Skeletal muscle cell (primary cell): ENCODE data around the gene PALD1.

Experiments
- DNase-seq: peaks from one replicate; pipeline ENCODE4 v3.0.0-alpha.2; 2010; ENCODE audit warnings: low read depth
- H3K4me3 ChIP-seq: 2 replicates; pipeline ENCODE4 v1.5.1; 2011; ENCODE audit warnings: low read depth, mild to moderate bottlenecking, control low read depth, low read length, moderate library complexity

The PALD1 gene

DNA sequence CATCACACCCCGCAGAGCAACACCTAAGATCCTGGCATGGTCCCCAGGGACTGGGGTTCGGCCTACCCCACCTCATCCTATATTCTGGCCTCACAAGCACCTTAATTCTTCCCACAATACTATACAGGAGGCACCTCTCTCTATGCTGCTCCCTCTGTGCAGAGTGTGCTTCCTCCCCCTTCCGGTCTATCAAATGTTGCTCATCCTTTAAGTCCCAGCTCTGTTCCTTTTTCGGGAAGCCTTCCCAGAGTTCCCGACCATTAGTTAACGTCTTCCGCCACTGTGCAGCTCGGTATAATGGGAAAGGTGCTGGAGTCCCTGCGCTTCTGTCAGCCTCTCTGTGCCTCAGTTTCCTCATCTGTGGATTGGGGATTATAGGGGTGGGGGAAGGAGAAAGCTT lies 21.8 kb downstream of the PALD1 start:
- no peak overlapping the region for H3K4me3 ChIP-seq
- DNase-seq, result no peak

- H3K4me3 ChIP-seq, result no peak overlapping the region
- DNase-seq, result no peak
Observed at GRCh38 chr10:70500812-70501301, 22.3 kb downstream of the PALD1 start.

- no peak for DNase-seq
- H3K4me3 ChIP-seq, result no peak overlapping the region
Observed at GRCh38 chr10:70502406-70502805, 23.8 kb downstream of the PALD1 start.

GRCh38 chr10:70503776-70504175 lies 25.2 kb downstream of the PALD1 start:
- H3K4me3 ChIP-seq, result no peak overlapping the region
- no peak for DNase-seq

- DNase-seq, result no peak
- no peak overlapping the region for H3K4me3 ChIP-seq
Observed at GRCh38 chr10:70504521-70505358, 26.2 kb downstream of the PALD1 start.

DNA sequence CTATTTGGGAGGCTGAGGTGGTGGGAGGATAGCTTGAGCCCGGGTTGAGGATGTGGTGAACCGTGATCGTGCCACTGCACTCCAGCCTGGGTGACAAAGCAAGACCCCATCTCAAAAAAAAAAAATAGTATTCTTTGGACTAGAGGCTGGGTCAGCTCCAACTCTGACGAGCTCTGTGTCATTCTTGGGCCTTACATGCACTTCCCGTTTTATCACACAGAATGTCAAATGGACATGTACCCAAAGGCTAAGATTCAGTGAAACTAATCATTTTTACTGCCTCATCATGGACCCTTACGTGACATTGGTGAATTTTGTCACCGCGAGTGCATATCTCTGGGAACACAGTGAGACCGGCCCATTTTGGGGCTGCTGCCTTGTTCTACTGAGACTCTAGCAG lies 27.3 kb downstream of the PALD1 start:
- DNase-seq, result no peak
- no peak overlapping the region for H3K4me3 ChIP-seq

DNA sequence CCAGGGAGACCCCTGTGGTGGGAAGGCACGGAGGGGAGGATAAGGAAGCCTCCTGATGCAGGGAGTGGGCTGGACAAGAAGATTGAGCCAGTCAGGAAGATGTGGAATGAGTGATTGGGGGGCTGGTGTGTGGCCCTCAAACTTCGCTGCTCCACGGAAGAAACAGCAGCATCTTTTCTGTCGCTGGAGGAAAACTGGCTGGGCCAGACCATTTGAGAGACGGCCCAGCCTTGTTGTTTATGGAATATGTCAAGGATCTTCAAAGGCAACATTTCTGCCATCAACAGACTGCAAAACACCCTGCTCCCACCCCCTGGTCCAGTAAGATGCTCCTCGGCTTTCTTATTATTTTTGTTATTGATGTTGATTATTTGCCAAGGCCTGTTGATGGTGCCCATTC lies 29.4 kb downstream of the PALD1 start:
- H3K4me3 ChIP-seq, result no peak overlapping the region
- DNase-seq, result no peak

GRCh38 chr10:70508912-70509756 lies 30.6 kb downstream of the PALD1 start:
- no peak overlapping the region for H3K4me3 ChIP-seq

DNA sequence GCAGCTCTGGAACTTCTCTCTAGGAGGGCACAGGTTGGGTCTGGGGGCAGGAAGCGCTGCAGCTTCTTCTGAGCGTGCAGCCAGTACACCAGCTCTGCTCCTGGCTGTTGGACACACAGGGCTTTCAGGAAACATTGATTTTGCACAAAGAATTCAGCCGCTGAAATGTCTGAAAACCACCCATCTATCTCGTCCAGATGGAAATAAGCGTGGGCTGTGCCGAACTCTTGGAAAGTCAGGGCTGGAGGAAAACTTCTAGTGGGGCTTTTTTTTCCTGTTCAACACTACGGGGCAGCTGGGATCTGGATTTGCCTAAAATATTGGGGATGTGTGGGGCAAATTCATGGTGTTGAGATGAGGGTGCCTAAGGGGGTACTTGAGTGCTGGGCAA lies 31.2 kb downstream of the PALD1 start:
- DNase-seq, result no peak
- H3K4me3 ChIP-seq, result no peak overlapping the region

More at GRCh38 chr10:70508912-70509756, 30.6 kb downstream of the PALD1 start:
- DNase-seq, result peak; percentile 6

DNA sequence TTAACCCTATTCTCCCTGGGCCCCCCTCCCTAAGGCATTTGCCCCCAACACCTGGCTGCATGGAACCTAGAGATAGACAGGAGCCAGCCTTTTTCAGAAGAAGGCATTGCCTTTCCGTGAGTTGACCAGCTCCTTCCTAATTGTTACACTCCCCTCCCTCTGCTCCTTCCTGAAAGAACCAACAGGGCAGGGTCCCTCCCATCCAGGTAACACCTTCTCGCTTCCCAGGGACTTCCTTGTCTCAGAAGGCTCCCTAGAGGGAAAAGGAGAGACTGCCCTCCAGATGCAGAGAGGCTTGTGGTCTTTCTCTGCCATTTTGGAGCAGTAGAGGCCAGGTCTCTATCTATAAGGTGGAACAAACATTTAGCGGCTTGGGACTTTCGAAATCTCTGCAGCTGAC lies 31.9 kb downstream of the PALD1 start:
- H3K4me3 ChIP-seq, result no peak overlapping the region
- DNase-seq, result no peak

GRCh38 chr10:70510904-70511303 lies 32.3 kb downstream of the PALD1 start:
- no peak overlapping the region for H3K4me3 ChIP-seq
- DNase-seq, result no peak

DNA sequence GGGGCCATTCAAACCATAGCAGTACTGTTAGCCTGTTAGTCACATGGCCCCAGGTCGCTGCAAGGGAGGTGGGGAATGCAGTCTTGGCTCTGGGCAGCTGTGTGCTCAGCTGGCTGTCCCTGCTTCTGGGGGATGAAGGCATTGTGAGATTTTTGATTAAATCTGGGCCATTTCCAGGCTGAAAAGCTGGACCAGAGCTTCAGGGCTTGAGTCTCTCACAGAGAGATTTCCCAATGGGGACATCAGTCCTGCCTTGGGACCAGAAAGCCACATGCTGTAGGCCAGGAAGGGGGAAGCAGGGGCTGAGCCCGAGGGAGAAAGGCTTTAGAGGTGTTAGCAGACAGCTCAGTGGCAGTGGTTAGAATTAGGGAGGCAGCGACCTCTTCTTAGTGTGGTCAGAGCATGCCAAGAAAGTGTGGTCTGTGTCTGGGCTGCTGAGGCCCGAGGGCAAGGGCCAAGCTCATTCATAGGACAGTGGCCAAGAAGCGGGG lies 33.6 kb downstream of the PALD1 start:
- DNase-seq, result no peak
- H3K4me3 ChIP-seq, result no peak overlapping the region

DNA sequence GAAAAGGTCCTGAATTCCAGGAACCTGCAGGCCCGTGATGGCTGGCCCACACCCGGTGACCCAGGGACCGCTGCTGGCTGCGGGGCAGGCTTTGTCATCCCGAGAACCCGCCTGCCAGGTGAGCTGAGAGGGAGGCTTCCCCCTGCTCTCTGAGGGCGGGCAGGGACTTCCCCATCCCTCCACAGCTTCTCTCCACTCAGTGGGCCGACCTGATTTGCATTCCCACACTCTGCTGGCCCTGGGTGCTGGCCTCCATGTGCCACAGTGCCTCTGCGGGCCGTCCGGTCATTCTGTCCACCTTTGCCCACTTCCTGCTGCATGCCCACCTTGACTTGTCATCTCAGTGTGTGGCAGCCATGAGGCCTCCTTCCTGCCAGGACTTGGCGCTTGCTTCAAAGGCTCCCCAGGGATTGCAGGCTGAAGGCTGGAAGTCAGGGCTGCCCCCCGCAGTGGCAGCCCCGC lies 35.3 kb downstream of the PALD1 start:
- H3K4me3 ChIP-seq, result no peak overlapping the region
- DNase-seq, result no peak

DNA sequence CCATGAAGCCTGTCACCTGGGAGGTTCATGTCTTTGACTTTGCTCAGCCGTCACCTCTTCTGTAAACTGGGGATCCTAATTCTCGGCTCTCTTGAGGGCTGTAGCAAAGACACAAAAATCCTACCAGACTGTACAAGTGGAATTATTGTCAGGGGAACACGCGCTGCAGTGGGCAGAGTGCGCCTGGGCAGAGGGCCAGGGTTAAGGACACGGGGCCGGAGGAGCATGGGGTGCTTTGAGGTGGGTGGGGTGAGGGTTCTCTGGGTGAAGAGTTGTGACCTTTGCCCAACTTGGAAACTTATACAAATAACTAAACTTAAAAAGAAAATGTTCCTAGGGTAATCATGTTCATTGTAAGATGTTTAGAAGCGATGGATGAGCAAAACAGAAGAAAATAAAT lies 36.0 kb downstream of the PALD1 start:
- H3K4me3 ChIP-seq, result no peak overlapping the region
- no peak for DNase-seq

DNA sequence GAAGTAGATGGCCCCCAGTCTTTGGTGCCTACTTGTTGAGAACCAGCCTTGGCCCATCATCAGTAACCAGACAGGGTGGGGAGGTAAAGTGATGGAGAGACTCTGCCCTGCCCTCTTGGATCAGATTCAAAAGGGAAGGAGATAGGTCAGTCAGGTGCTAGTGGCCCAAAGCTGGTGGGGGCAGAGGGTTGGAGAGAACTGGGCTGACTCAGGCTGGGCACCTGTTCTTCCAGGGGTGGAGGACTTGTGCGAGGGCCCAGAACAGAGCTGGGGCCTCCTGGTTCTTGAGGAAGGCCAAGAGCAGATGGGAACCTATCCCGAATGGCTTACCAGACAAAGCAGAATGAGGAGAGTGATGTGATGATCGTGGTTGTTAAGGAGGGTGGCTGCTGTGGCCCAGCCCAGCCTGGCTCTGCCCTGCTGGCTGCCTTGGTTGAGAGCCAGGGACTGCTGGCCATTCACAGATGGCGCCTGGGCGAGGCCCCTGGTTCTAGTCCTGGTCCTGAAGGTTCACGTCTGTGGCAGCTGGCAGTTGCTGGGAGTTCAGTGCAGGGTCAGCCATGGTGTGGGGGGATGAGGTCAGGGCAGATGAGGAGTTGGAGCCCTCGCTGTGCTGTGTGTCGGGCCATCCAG lies 36.6 kb downstream of the PALD1 start:
- no peak for DNase-seq

GRCh38 chr10:70518695-70519094 lies 40.1 kb downstream of the PALD1 start:
- H3K4me3 ChIP-seq, result no peak overlapping the region
- no peak for DNase-seq

More for the DNA sequence above, 36.6 kb downstream of the PALD1 start:
- no peak overlapping the region for H3K4me3 ChIP-seq

DNA sequence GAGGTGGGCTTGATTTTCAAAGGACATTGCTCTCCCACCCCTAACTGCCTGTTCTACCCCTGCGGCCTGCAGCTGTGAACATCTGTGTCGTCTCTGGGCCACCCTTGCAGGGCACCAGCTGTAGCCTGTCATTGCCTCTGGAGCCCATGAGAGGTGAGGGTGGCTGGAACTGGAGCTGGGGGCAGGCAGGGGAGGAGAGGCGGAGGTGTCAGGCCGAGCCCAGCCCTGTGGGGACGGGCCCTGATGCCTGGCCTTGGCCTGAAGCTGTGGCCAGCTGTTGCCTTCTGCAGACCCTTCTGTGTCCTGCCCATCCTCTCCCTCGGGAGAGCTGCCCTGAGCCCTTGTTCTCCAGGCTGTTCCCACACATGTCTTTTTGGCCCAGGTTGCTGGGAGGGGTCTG lies 44.5 kb downstream of the PALD1 start:
- no peak overlapping the region for H3K4me3 ChIP-seq
- DNase-seq, result no peak

DNA sequence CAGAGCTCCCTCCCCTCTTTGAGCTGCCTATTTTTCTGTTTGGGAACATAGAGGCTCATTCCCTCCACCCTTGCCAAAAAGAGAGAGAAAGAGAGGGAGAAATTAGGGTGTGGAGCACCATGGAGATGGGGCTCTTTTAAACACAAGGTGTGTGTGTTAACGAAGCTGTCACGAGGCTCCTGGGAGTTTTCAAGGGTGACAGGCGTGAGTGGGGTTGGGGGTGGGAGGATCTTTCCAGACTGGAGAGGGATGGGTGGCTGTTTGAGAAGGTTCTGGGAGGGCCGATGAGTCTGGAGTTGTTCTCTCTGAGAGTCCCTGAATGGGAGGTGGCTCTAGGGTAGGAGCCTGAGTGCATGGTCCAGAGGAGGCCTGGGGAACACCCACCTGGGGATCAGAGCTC lies 45.0 kb downstream of the PALD1 start:
- DNase-seq, result no peak
- no peak overlapping the region for H3K4me3 ChIP-seq

DNA sequence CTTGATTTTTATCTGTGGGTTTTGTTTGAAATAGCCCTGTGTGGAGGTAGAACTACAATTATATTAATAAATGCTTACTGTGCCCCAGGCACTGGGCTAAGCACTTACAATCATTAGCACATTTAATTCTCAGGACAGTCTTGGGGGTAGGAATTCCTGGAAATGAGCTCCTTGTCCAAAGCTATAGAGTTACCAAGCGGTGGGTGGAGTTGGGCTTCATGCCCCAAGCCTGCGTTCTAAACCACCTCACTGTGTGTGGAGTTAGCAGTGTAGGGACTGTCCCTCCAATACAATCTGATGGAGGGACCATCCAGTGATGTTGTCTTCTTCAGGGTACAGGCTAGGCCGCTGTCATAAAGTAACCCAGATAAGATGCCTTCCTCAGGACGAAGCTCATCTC lies 49.7 kb downstream of the PALD1 start:
- DNase-seq, result no peak
- H3K4me3 ChIP-seq, result no peak overlapping the region
